HFF-Myc (cell line): ENCODE data around the gene ALDH1L1.

Experiments used
- DNase-seq: peaks from one replicate; pipeline ENCODE4 v3.0.0-alpha.2; 2011; ENCODE audit warnings: low read depth; ENCODE audit errors: extremely low read depth
- H3K4me3 ChIP-seq: replicated peaks from 2 replicates; pipeline ENCODE4 v1.5.1; 2011; ENCODE audit warnings: low read depth, mild to moderate bottlenecking, control low read depth, low read length
- TF ChIP-seq, protein P1 (sequence below): IDR thresholded peaks from 2 replicates; pipeline ENCODE4 v1.5.1; 2012; ENCODE audit warnings: mild to moderate bottlenecking, low read depth, low read length, control low read depth; ENCODE audit errors: missing control alignments

Gene ALDH1L1

GRCh38 chr3:126064627-126065258 lies 115.6 kb downstream of the ALDH1L1 start:
- no peak overlapping the region for H3K4me3 ChIP-seq
- no peak for DNase-seq
- TF ChIP-seq, protein P1, sequence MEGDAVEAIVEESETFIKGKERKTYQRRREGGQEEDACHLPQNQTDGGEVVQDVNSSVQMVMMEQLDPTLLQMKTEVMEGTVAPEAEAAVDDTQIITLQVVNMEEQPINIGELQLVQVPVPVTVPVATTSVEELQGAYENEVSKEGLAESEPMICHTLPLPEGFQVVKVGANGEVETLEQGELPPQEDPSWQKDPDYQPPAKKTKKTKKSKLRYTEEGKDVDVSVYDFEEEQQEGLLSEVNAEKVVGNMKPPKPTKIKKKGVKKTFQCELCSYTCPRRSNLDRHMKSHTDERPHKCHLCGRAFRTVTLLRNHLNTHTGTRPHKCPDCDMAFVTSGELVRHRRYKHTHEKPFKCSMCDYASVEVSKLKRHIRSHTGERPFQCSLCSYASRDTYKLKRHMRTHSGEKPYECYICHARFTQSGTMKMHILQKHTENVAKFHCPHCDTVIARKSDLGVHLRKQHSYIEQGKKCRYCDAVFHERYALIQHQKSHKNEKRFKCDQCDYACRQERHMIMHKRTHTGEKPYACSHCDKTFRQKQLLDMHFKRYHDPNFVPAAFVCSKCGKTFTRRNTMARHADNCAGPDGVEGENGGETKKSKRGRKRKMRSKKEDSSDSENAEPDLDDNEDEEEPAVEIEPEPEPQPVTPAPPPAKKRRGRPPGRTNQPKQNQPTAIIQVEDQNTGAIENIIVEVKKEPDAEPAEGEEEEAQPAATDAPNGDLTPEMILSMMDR, result no peak

- TF ChIP-seq, protein P1, result no peak
- no peak overlapping the region for H3K4me3 ChIP-seq
- no peak for DNase-seq
Measured at GRCh38 chr3:126063358-126063965, 116.9 kb downstream of the ALDH1L1 start.

DNA sequence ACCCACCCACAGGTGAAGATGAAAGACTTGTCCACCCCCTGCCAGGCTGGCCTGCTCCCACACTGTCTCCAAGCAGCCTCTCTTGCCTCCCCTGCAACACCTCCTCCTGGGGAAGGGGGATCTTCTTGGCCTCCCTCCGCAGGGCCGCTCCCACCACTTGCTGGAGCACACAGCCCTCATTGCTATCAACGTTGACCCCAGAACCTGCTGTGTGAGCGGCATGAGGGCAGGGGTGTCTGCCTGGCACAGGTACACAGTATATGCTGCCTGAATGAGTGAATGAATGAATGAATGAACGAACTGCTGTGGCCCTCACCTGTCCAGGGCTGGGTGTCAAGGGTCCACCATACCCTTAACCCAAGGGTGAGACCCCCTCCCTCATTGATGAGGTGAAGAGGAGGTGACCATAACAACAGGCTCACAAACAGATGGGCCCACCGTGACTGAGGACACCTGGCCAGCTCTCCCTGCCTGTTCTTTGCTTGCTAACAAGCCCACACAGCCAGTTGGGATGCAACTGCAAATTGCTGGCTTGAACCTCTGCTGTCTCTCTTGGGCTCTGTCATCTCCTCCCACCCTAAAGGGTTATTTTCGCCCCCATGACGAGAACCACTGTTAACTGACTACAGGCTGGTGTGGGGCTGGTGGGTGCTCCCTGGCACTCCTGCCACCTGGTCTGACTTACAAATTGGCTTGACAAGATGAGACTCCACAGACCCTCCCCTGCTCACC lies 118.9 kb downstream of the ALDH1L1 start:
- no peak overlapping the region for H3K4me3 ChIP-seq
- no peak for DNase-seq
- TF ChIP-seq, protein P1, result no peak

DNA sequence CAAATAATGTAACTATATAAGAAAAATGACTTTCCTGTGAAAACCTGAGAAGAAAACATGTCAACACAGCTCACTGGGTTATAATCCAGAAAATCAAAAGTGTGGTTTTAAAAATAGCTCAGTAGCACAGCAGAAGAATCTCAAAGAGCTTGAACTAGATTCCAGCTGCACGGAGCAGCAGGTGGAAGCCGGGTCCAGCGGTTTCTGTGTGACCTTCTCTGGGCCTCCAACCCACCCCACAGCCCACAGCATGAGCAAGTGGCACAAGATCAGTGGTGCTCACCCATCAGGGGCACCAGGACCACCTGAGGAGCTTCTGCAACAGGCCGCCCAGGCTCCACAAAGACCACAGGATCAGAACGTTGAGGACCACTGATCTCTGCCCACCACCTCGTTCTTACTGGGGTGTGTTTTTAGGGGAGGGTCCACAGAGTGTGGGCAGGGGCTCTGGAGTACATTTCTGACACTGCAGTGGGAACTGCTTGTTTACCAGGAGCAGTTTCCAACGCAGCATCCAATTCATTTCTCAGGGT lies 119.7 kb downstream of the ALDH1L1 start:
- TF ChIP-seq, protein P1, result no peak
- DNase-seq, result no peak

DNA sequence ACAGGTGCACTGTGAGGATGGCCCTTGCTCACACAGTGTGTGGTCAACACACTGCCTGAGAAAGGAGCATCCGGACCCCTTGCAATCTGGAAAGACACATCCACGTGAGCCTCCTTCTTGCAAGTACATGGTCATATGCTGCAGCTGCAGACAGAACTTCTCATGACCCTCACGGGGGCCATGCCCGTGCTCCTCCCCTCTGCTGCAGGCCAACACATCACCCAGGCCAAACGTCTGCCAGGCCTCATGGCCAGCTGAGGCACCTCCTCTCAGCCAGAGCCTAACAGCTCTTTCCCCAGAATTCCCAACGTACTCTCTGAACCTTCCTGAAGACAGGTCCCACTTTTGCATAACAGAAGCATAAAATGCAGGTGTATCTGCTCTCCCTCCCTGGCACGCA lies 121.7 kb downstream of the ALDH1L1 start:
- no peak overlapping the region for H3K4me3 ChIP-seq
- no peak for DNase-seq
- TF ChIP-seq, protein P1, result no peak

More for the DNA sequence above, 119.7 kb downstream of the ALDH1L1 start:
- H3K4me3 ChIP-seq, result no peak overlapping the region

DNA sequence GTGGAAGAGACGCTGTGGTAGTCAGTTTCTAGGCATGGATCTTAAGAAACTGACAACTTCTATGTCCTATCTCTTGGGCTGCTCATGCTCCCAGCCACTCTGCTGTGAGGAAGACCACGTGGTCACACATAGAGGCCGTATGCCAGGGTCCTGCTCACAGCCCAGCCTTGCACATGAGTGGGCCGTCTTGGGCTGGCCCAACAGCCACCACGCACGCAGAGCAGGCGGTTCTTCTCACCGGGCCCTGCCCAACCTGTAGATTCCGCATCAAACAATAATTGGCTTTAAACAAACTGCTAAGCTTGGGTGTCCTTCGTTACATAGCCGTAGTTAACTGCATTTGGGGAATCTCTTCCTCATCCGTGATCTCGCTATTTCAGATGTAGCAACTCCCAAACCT lies 122.5 kb downstream of the ALDH1L1 start:
- TF ChIP-seq, protein P1, result no peak
- no peak for DNase-seq
- no peak overlapping the region for H3K4me3 ChIP-seq
